ENCODE results near the gene H2BW2. TPM values are rescaled to one million over a fixed set of nuclear protein-coding genes. Genes with fewer than 3 reads are reported as not detected.

The H2BW2 gene
- not detected in 2 replicates for total RNA-seq (ENCODE audit: low replicate concordance)

DNA sequence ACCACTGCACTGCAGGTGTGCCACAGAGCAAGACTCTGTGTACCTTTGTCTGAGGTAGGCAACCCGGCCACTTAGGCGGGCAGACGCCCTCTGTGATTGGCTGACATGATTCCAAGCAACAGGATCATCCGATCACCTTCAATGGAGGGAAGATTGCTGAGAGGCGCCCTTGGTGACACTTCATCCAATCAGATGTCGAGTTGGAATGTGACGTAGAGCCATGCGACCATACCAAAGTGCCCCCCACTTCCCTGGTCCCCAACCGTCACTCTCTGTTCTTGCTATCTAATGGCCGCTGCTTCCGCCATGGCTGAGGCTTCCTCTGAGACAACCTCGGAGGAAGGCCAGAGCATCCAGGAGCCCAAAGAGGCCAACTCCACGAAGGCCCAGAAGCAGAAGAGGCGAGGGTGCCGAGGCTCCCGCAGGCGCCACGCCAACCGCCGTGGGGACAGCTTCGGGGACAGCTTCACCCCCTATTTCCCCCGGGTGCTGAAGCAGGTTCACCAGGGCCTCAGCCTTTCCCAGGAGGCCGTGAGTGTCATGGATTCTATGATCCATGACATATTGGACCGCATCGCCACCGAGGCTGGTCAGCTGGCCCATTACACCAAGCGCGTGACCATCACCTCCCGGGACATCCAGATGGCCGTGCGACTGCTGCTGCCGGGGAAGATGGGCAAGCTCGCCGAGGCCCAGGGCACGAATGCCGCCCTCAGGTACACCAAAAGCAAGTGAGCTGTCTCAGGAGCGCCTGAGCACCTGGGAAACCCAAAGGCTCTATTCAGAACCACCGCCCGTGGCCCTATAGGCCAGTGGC is at the start of gene H2BW2:
TSS of gene H2BW2 (plus strand) at position 268 of the 817 bp plus-strand sequence. CDS start at position 307, 39 bp downstream.
- peaks cover 3% of the 10 kb centered on the region for H3K9me3 Mint-ChIP-seq
- H3K36me3 Mint-ChIP-seq: no peaks in the 10 kb centered on the region
- Histone ChIP-seq H2AFZ (replicated peaks) (no peak within 1 kb of the TSS), H3K36me3 (no peaks in the 10 kb centered on the region), H3K4me2 (no peak within 1 kb of the TSS), H3K9ac (no peak within 1 kb of the TSS), H4K20me1 (ENCODE audit: low read depth) (no peaks in the 10 kb centered on the region), H3K27ac (no peak within 1 kb of the TSS), H3K27me3 (no peaks in the 10 kb centered on the region), H3F3A (ENCODE audit: low read depth) (no peaks in the 10 kb centered on the region), H3K9me3 (ENCODE audit: low read depth) (no peaks in the 10 kb centered on the region), H3K4me3 (no peak within 1 kb of the TSS), H3K79me2 (ENCODE audit: low read depth) (no peaks in the 10 kb centered on the region), H3K4me1 (no peaks in the 10 kb centered on the region)
- H3K27me3 Mint-ChIP-seq (ENCODE audit: insufficient read depth, low read depth): no peaks in the 10 kb centered on the region
- H3K4me3 Mint-ChIP-seq: no peak within 1 kb of the TSS
- no peak within 1 kb of the TSS for H3K27ac Mint-ChIP-seq
- TF ChIP-seq EZH2phosphoT487 (IDR thresholded peaks at IDR 0.05) (no peak), EZH2 (IDR thresholded peaks at IDR 0.05) (no peak)
- TF ChIP-seq, protein P1, sequence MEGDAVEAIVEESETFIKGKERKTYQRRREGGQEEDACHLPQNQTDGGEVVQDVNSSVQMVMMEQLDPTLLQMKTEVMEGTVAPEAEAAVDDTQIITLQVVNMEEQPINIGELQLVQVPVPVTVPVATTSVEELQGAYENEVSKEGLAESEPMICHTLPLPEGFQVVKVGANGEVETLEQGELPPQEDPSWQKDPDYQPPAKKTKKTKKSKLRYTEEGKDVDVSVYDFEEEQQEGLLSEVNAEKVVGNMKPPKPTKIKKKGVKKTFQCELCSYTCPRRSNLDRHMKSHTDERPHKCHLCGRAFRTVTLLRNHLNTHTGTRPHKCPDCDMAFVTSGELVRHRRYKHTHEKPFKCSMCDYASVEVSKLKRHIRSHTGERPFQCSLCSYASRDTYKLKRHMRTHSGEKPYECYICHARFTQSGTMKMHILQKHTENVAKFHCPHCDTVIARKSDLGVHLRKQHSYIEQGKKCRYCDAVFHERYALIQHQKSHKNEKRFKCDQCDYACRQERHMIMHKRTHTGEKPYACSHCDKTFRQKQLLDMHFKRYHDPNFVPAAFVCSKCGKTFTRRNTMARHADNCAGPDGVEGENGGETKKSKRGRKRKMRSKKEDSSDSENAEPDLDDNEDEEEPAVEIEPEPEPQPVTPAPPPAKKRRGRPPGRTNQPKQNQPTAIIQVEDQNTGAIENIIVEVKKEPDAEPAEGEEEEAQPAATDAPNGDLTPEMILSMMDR (IDR thresholded peaks at IDR 0.05): no peak
- H3K4me1 Mint-ChIP-seq: peaks cover 8% of the 10 kb centered on the region
- no peak for DNase-seq (ENCODE audit: low spot score)

DNA sequence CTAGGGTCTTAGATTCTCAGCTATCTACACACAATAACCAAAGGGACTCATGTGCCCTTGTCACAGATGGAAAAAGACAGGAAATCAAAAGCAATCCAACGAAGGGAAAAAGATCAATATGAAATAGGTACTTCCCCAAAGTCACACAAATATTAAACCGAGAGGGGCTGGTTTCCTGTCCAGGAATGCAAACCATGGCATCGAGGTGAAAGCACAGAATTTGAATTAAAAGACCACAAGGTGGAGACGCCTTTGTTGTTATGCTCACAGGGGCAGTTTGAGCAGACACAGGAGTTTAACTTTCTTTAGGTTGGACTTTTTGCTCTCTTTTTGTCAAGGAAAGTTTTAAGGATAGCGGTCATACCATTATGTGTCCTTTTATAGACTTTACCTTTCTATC is 40.5 kb upstream of the H2BW2 start:
- H3K4me1 Mint-ChIP-seq: peaks cover 4% of the 10 kb centered on the region

DNA sequence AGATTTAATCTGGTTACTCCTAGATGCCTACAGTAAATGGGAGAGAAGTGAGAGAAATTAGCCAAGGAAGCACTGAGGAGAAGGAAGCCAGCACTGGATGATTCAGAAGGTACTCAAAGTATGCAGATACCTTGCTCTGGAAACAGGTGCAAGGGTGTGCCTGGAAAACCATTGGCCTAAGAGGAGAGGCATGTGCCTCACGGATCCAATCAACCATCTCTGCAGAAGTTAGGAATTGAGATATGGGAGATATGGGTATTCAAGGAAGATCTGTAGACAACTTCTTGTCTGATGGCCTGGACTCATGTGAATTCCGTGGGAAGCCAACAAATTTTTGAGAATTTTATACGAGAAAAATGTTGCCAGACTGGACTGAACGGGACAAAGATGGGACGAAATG is 30.9 kb upstream of the H2BW2 start:
- H3K9ac ChIP-seq: no peak overlapping the region

More for the DNA sequence above, 40.5 kb upstream of the H2BW2 start:
- Histone ChIP-seq H2AFZ (replicated peaks) (no peak overlapping the region), H3F3A (ENCODE audit: low read depth) (no peaks in the 10 kb centered on the region), H3K4me3 (no peak overlapping the region), H3K4me1 (no peaks in the 10 kb centered on the region), H4K20me1 (ENCODE audit: low read depth) (no peaks in the 10 kb centered on the region), H3K79me2 (ENCODE audit: low read depth) (no peaks in the 10 kb centered on the region), H3K4me2 (no peak overlapping the region), H3K9me3 (ENCODE audit: low read depth) (no peaks in the 10 kb centered on the region), H3K36me3 (no peaks in the 10 kb centered on the region), H3K9ac (no peak overlapping the region), H3K27ac (no peak overlapping the region), H3K27me3 (no peaks in the 10 kb centered on the region)
- Mint-ChIP-seq H3K9me3 (no peaks in the 10 kb centered on the region), H3K36me3 (no peaks in the 10 kb centered on the region), H3K27me3 (ENCODE audit: insufficient read depth, low read depth) (peaks cover 2% of the 10 kb centered on the region), H3K4me3 (no peak overlapping the region), H3K27ac (no peak overlapping the region)
- TF ChIP-seq, protein P1 (IDR thresholded peaks at IDR 0.05): no peak
- TF ChIP-seq EZH2phosphoT487 (IDR thresholded peaks at IDR 0.05) (no peak), EZH2 (IDR thresholded peaks at IDR 0.05) (no peak)
- DNase-seq (ENCODE audit: low spot score): no peak

More for the DNA sequence above, 30.9 kb upstream of the H2BW2 start:
- Histone ChIP-seq H2AFZ (replicated peaks) (no peak overlapping the region), H4K20me1 (ENCODE audit: low read depth) (no peaks in the 10 kb centered on the region), H3K79me2 (ENCODE audit: low read depth) (no peaks in the 10 kb centered on the region), H3K9me3 (ENCODE audit: low read depth) (no peaks in the 10 kb centered on the region), H3K27ac (no peak overlapping the region), H3K4me1 (no peaks in the 10 kb centered on the region), H3K36me3 (no peaks in the 10 kb centered on the region), H3K27me3 (no peaks in the 10 kb centered on the region), H3K4me3 (no peak overlapping the region), H3F3A (ENCODE audit: low read depth) (no peaks in the 10 kb centered on the region), H3K4me2 (no peak overlapping the region)
- Mint-ChIP-seq H3K9me3 (no peaks in the 10 kb centered on the region), H3K36me3 (no peaks in the 10 kb centered on the region), H3K4me1 (no peaks in the 10 kb centered on the region), H3K27me3 (ENCODE audit: insufficient read depth, low read depth) (peaks cover 4% of the 10 kb centered on the region), H3K4me3 (no peak overlapping the region), H3K27ac (no peak overlapping the region)
- no peak for DNase-seq (ENCODE audit: low spot score)
- TF ChIP-seq EZH2 (IDR thresholded peaks at IDR 0.05) (no peak), EZH2phosphoT487 (IDR thresholded peaks at IDR 0.05) (no peak)
- TF ChIP-seq, protein P1 (IDR thresholded peaks at IDR 0.05): no peak
